ENCODE measurements around the gene AP2A2. TPM values are rescaled to one million over a fixed set of nuclear protein-coding genes. Genes with fewer than 3 reads are reported as not detected.

The AP2A2 gene
- total RNA-seq (2022; extraction: Qiagen RNA extraction): 32.5 to 39.1 TPM (median 37.7 TPM) in 5 replicates

DNA sequence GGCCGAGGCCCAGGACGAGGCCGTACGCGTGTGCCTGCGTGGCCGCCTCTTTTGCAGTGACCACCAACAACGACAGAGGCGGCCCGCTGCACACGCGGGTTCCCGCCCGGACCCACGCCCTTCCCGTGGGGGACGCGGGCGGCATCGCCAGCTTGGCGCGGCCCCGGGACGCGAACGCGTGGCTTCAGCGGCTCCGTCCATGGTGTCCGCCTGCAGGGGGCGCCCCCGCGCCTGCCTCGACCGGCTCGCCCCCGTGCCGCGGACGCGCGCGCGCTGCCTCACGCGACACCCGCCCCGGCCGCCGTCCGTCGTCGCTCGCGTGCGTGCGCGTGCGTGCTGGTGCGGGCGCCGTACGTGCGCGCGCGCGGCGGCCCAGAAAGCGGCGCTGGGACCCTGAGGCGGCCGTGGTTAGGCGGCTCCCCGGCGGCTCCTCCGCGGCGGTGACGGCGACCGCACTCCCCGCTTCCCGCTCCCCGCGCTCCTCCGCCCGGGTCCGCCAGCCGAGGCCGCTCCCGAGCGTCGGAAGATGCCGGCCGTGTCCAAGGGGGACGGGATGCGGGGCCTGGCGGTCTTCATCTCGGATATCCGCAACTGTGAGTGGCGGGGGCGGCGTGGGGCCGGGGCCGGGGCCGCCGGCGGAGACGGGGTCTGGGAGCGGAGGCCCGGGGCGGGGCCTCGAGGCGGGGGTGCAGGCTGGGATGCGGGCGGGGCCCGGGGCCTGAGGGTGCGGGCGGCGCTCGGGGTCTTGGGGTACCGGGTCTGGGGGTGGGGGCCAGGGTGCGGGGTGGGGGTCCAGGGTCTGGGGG lies at the start of gene AP2A2:
TSS of gene AP2A2 (plus strand) at position 375 of the 806 bp plus-strand sequence. CDS start at position 527, 152 bp downstream.

DNA sequence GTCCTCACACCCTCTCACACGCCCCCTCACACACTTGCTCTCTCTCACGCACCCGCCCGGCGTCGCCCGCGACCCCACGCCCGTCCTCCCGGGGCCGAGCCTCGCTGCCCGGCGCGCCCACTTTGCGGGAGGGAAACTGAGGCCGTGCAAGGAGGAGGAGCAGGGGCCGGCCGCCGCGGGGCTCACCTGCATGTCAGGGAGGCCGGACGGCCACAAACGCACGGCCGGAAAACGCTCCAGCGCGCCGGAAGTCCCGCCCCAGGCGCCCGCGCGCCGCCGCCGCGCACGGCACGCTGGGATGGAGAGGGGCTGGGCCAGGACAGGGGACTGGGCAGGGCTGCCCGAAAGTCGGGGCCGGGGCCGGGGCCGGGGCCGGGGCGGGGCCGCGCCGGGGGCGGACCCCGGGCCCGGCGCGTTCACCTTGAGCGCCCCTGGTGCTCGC lies 15.1 kb upstream of the AP2A2 start, which contains the start of gene CHID1:
TSS of gene CHID1 (minus strand) at position 222 of the 442 bp plus-strand sequence. CDS start 5,994 bp downstream, outside the sequence.

DNA sequence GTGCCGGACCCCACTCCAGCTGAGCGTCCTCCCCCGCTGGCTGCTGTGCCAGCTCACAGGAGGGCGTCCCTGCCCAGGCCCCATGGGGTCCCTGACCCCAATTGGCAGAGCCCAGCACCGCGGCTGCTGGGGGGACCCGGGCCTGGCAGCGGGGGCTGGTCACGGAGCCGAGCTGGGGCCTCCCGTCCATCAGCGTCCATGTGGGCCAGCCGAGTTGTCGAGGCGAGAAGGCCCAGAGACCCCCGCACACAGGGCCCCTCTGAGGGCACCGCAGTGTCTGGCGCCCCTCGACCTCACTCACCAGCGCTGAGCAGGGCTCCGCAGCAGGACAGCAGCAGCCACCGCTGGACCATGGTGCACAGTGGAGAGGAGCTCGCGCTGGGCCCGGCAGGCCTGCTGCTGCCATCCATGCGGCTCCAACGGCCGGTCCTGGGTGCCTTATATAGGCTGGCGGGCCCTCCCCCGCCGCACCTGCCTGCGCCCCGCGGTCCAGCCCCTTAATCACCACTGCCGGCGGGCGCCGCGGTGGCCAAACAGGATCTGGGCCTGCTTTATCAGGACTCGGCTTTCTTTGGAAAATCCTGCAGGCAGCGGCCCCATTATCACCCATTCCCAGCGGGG lies 110.7 kb downstream of the AP2A2 start, which contains the start of gene MUC6:
TSS of gene MUC6 (minus strand) at position 416 of the 621 bp plus-strand sequence. CDS start at position 353, 63 bp downstream.

Other genes with a start within 250 kb of the AP2A2 start
- 24.1 to 34.9 TPM (median 32.0 TPM) in 5 replicates for gene DEAF1, start 230.6 kb upstream of the AP2A2 start, total RNA-seq (2022; extraction: Qiagen RNA extraction)
- 7.6 to 12.4 TPM (median 8.4 TPM) in 5 replicates for gene TMEM80, start 230.1 kb upstream of the AP2A2 start, total RNA-seq (2022; extraction: Qiagen RNA extraction)
- gene EPS8L2, start 219.6 kb upstream of the AP2A2 start, total RNA-seq (2022; extraction: Qiagen RNA extraction): 68.5 to 140 TPM (median 124 TPM) in 5 replicates
- 389 to 446 TPM (median 405 TPM) in 5 replicates for gene TALDO1, start 178.4 kb upstream of the AP2A2 start, total RNA-seq (2022; extraction: Qiagen RNA extraction)
- gene GATD1, start 148.4 kb upstream of the AP2A2 start, total RNA-seq (2022; extraction: Qiagen RNA extraction): 34.1 to 52.3 TPM (median 47.9 TPM) in 5 replicates
- 1.9 to 2.7 TPM (median 2.2 TPM) in 5 replicates for gene CEND1, start 135.8 kb upstream of the AP2A2 start, total RNA-seq (2022; extraction: Qiagen RNA extraction)
- 21.8 to 38.2 TPM (median 32.3 TPM) in 5 replicates for gene SLC25A22, start 127.6 kb upstream of the AP2A2 start, total RNA-seq (2022; extraction: Qiagen RNA extraction)
- gene PIDD1, start 120.6 kb upstream of the AP2A2 start, total RNA-seq (2022; extraction: Qiagen RNA extraction): 9.5 to 16.4 TPM (median 14.6 TPM) in 5 replicates
- 1,691 to 2,493 TPM (median 2,369 TPM) in 5 replicates for gene RPLP2, start 115.9 kb upstream of the AP2A2 start, total RNA-seq (2022; extraction: Qiagen RNA extraction)
- 41.0 to 62.3 TPM (median 56.7 TPM) in 5 replicates for gene PNPLA2, start 107.0 kb upstream of the AP2A2 start, total RNA-seq (2022; extraction: Qiagen RNA extraction)
- gene CRACR2B, start 98.0 kb upstream of the AP2A2 start, total RNA-seq (2022; extraction: Qiagen RNA extraction): 4.0 to 6.3 TPM (median 5.2 TPM) in 5 replicates
- gene CD151, start 92.9 kb upstream of the AP2A2 start, total RNA-seq (2022; extraction: Qiagen RNA extraction): 806 to 852 TPM (median 825 TPM) in 5 replicates
- gene POLR2L, start 83.3 kb upstream of the AP2A2 start, total RNA-seq (2022; extraction: Qiagen RNA extraction): 607 to 738 TPM (median 630 TPM) in 5 replicates
- gene TSPAN4, start 83.0 kb upstream of the AP2A2 start, total RNA-seq (2022; extraction: Qiagen RNA extraction): 128 to 207 TPM (median 190 TPM) in 5 replicates
- 71.0 to 76.7 TPM (median 73.6 TPM) in 5 replicates for gene CHID1, start 15.1 kb upstream of the AP2A2 start, total RNA-seq (2022; extraction: Qiagen RNA extraction)
- 0.01 to 0.02 TPM in 2 of 5 replicates, not detected in the others for gene MUC6, start 110.8 kb downstream of the AP2A2 start, total RNA-seq (2022; extraction: Qiagen RNA extraction)
- gene MUC2, start 149.0 kb downstream of the AP2A2 start, total RNA-seq (2022; extraction: Qiagen RNA extraction): 0.06 to 0.23 TPM (median 0.11 TPM) in 5 replicates
- 1.1 to 2.7 TPM (median 1.8 TPM) in 5 replicates for gene MUC5AC, start 232.1 kb downstream of the AP2A2 start, total RNA-seq (2022; extraction: Qiagen RNA extraction)

All from A549 treated with Mapracorat at 1 μM for 4 hours (cell line).